Measurements from ENCODE around the gene PCDHA11.

Gene PCDHA11

DNA sequence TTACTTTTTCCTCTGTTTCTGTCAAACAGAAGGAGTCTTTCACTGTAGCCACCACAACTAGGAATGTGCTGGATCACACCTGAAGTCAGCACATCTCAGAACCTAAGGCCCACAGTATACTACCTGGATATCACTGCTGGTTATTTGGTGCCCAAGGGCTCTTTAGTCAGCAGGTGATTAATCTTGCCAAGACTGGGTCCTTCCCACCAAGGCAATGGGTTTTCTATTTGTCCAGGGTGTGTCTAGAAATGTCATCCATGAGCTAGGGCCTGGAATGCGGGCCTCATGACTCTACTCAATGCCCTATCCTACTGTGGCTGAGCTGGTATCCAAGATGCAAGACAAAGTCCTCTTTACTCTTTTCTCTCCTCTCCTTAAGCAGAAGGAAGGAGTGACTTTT lies 47.6 kb downstream of the PCDHA11 start:
- DNase-seq: no peak
